ENCODE measurements around the gene DNM1L. TPM values are rescaled to one million over a fixed set of nuclear protein-coding genes. Genes with fewer than 3 reads are reported as not detected.

The DNM1L gene
- 10 to 100 TPM in 5 of 6 donors, 1 to 10 TPM in 1; 5.2 to 22.2 (median 15.9) TPM for polyA plus RNA-seq (ENCODE audit: low read depth in 6 of 6)

DNA sequence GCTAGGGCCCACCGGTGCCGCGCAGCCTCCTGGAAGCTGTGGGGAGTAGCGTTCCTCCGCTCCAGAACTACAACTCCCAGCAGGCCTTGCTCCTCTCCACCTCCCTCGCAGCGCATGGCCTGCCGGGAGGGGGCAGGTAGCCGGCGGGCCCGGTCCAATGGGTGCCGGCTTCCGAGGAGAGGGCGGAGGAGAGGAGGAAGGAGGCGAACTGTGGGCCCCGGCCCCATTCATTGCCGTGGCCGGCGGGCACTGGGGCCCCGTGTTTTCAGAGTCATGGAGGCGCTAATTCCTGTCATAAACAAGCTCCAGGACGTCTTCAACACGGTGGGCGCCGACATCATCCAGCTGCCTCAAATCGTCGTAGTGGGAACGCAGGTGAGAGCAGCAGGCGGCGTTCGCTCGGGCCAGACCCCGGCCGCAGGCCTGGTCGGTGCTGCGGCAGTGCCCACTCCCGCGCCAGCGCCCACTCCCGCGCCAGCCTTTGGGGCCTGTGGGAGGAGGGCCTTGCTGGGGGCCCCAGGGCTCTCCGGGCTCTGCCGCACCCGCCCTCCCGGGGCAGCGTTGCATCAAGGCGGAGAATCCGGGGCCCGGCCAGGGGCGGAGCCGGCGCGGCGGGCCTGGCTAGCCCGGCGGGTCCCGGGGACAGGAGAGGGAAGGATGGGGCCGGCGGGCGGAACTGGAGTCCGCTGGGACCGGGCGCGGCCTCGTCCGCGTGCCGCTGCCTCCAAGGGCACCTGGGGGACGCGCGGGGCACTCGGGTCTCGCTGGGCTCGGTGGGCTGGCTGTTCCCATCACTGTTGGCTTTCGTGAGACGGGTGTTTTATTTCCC lies at the start of gene DNM1L:
Gene DNM1L, plus strand, starts transcription at position 211 of the 829 bp plus-strand sequence. Its CDS starts 63 bp downstream, at position 274.
- H3K27me3 Mint-ChIP-seq, result no peaks in the 10 kb centered on the region
- no peaks in the 10 kb centered on the region for H3K36me3 Mint-ChIP-seq
- H3K27ac Mint-ChIP-seq, result peak within 1 kb of the TSS; percentile 83 to 96 (median 90)
- peaks cover 20 to 35% (median 22%) of the 10 kb centered on the region in 3 donors for H3K4me1 Mint-ChIP-seq
- H3K9me3 Mint-ChIP-seq, result no peaks in the 10 kb centered on the region
- peak; percentile 91 for ATAC-seq (ENCODE audit: low read depth in 2 of 2)
- peak within 1 kb of the TSS; percentile 90 to 96 (median 92) for H3K4me3 Mint-ChIP-seq
- DNase-seq, result peak; percentile 91

GRCh38 chr12:32641287-32641901 lies 37.7 kb upstream of the DNM1L start:
- no peaks in the 10 kb centered on the region for H3K27me3 Mint-ChIP-seq

DNA sequence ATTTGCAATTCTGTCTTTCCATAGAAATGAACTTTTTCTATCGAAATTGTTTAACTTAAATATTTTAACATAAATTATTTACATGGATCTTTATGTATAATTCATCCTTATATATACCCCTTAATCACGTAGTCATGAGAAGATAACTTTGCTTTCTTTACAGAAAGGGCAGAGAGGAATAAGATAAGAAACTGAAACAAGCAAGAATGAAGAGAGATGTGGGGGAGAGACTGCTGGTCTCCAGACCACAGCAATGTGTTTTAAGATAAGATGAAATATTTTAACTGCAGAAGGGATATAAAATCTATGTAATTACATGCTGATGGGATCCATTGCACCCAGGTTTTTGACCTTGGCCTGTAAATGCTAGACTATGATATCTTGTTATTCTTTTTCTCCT lies 34.7 kb upstream of the DNM1L start:
- Mint-ChIP-seq H3K4me1 (no peaks in the 10 kb centered on the region), H3K4me3 (no peak overlapping the region), H3K9me3 (no peaks in the 10 kb centered on the region), H3K27me3 (no peaks in the 10 kb centered on the region), H3K36me3 (no peaks in the 10 kb centered on the region), H3K27ac (no peak overlapping the region)
- DNase-seq, result no peak
- no peak for ATAC-seq (ENCODE audit: low read depth in 2 of 2)

More at GRCh38 chr12:32641287-32641901, 37.7 kb upstream of the DNM1L start:
- ATAC-seq (ENCODE audit: low read depth in 2 of 2) (no peak), DNase-seq (no peak)
- Mint-ChIP-seq H3K4me1 (no peaks in the 10 kb centered on the region), H3K36me3 (peaks cover 0 to 7% of the 10 kb centered on the region in 2 donors), H3K27ac (peak overlapping the region in 1 of 6 donors; percentile 75), H3K4me3 (no peak overlapping the region), H3K9me3 (peaks cover 0 to 11% (median 7%) of the 10 kb centered on the region in 7 donors)

DNA sequence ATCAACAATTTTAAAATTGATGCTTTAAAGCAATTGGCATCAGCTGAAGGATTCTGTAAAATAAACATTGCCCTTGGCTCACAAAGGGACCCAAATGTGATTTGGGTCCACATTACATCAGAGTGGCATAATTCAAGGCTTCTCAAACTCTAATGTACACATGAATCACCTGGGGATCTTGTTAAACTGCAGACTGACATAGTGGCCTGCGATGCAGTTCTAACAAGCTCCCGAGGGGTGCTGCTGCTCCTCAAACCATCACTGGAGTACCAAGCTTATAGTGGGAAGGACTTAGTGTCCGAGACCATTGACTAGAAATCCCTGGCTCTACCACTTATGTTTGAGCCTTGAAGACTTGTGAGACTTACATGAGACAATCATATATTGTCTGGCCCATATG lies 31.8 kb upstream of the DNM1L start:
- Mint-ChIP-seq H3K27ac (no peak overlapping the region), H3K4me3 (no peak overlapping the region), H3K36me3 (no peaks in the 10 kb centered on the region), H3K4me1 (no peaks in the 10 kb centered on the region), H3K9me3 (no peaks in the 10 kb centered on the region), H3K27me3 (no peaks in the 10 kb centered on the region)
- DNase-seq (no peak), ATAC-seq (ENCODE audit: low read depth in 2 of 2) (no peak)

- H3K4me1 Mint-ChIP-seq, result no peaks in the 10 kb centered on the region
- H3K4me3 Mint-ChIP-seq, result peak overlapping the region in 1 of 8 donors; percentile 58
- ATAC-seq (ENCODE audit: low read depth in 2 of 2), result no peak
- H3K36me3 Mint-ChIP-seq, result no peaks in the 10 kb centered on the region
- DNase-seq, result no peak
- no peaks in the 10 kb centered on the region for H3K27me3 Mint-ChIP-seq
- no peak overlapping the region for H3K27ac Mint-ChIP-seq
- no peaks in the 10 kb centered on the region for H3K9me3 Mint-ChIP-seq
Observed at GRCh38 chr12:32650508-32650907, 28.6 kb upstream of the DNM1L start.

GRCh38 chr12:32651151-32651955 lies 27.7 kb upstream of the DNM1L start:
- H3K4me3 Mint-ChIP-seq, result no peak overlapping the region
- ATAC-seq (ENCODE audit: low read depth in 2 of 2) (no peak), DNase-seq (no peak)
- H3K27me3 Mint-ChIP-seq, result no peaks in the 10 kb centered on the region
- no peak overlapping the region for H3K27ac Mint-ChIP-seq
- no peaks in the 10 kb centered on the region for H3K9me3 Mint-ChIP-seq
- H3K4me1 Mint-ChIP-seq, result no peaks in the 10 kb centered on the region
- no peaks in the 10 kb centered on the region for H3K36me3 Mint-ChIP-seq

- no peak overlapping the region for H3K27ac Mint-ChIP-seq
- ATAC-seq (ENCODE audit: low read depth in 2 of 2), result no peak
- H3K27me3 Mint-ChIP-seq, result no peaks in the 10 kb centered on the region
- no peaks in the 10 kb centered on the region for H3K36me3 Mint-ChIP-seq
- DNase-seq, result no peak
- H3K4me1 Mint-ChIP-seq, result no peaks in the 10 kb centered on the region
- no peak overlapping the region for H3K4me3 Mint-ChIP-seq
- H3K9me3 Mint-ChIP-seq, result no peaks in the 10 kb centered on the region
Observed at GRCh38 chr12:32651956-32652210, 27.2 kb upstream of the DNM1L start.

GRCh38 chr12:32659908-32660440 lies 19.1 kb upstream of the DNM1L start:
- DNase-seq (no peak), ATAC-seq (ENCODE audit: low read depth in 2 of 2) (no peak)
- Mint-ChIP-seq H3K4me1 (no peaks in the 10 kb centered on the region), H3K27me3 (peaks cover 0 to 5% (median 0%) of the 10 kb centered on the region in 3 donors), H3K36me3 (no peaks in the 10 kb centered on the region), H3K27ac (no peak overlapping the region), H3K4me3 (no peak overlapping the region), H3K9me3 (no peaks in the 10 kb centered on the region)

DNA sequence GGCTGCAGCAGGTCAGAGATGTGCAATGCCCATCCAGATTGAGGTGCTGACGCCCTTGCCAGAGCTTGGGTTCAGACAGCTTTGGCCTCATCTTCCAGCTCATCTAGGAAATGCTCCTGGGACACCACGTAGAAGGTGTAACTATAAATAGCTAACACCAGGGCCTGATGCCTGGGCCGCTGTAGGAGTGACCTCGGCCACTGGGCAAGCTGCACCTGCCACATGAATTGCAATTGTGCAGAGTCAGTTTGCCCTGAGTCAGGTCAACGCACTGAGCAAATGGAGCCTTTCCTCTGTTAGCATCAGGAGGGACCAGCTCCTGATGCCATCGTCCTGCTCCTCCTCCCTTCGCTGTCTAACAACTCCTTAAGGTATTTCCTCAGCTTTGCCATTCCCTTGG lies 17.4 kb upstream of the DNM1L start:
- Mint-ChIP-seq H3K27me3 (peaks cover 0 to 5% (median 0%) of the 10 kb centered on the region in 3 donors), H3K4me3 (no peak overlapping the region), H3K27ac (no peak overlapping the region), H3K9me3 (no peaks in the 10 kb centered on the region), H3K36me3 (no peaks in the 10 kb centered on the region), H3K4me1 (no peaks in the 10 kb centered on the region)
- ATAC-seq (ENCODE audit: low read depth in 2 of 2), result no peak
- no peak for DNase-seq

DNA sequence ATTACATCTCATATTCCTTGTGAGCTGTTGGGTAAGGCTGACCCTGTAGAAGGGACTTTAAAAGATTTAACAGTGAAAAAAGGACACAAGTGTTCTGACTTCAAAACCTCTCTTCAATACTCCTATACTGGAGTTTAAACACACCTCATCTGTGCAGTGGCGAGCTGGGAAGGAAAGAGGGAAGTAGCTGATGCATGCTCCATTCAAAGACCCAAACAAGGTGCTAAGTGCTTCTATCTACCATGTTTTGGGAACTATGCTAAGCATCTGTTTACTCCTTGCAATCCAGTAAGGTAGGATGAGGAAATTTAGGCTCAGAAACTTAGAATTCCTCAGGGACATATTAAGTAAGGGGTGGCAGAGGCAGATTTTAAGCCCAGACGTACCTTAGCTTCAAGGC lies 16.4 kb upstream of the DNM1L start:
- Mint-ChIP-seq H3K4me1 (no peaks in the 10 kb centered on the region), H3K9me3 (no peaks in the 10 kb centered on the region), H3K36me3 (no peaks in the 10 kb centered on the region), H3K27me3 (peaks cover 0 to 5% (median 0%) of the 10 kb centered on the region in 3 donors), H3K27ac (no peak overlapping the region), H3K4me3 (no peak overlapping the region)
- no peak for ATAC-seq (ENCODE audit: low read depth in 2 of 2)
- no peak for DNase-seq

GRCh38 chr12:32666018-32666417 lies 13.1 kb upstream of the DNM1L start:
- no peaks in the 10 kb centered on the region for H3K27me3 Mint-ChIP-seq
- H3K36me3 Mint-ChIP-seq, result no peaks in the 10 kb centered on the region
- H3K27ac Mint-ChIP-seq, result peak overlapping the region in 1 of 6 donors; percentile 15
- H3K9me3 Mint-ChIP-seq, result peaks cover 0 to 19% (median 8%) of the 10 kb centered on the region in 7 donors
- DNase-seq, result no peak
- peak overlapping the region in 2 of 8 donors; percentile 58 to 82 for H3K4me3 Mint-ChIP-seq
- no peaks in the 10 kb centered on the region for H3K4me1 Mint-ChIP-seq
- no peak for ATAC-seq (ENCODE audit: low read depth in 2 of 2)

DNA sequence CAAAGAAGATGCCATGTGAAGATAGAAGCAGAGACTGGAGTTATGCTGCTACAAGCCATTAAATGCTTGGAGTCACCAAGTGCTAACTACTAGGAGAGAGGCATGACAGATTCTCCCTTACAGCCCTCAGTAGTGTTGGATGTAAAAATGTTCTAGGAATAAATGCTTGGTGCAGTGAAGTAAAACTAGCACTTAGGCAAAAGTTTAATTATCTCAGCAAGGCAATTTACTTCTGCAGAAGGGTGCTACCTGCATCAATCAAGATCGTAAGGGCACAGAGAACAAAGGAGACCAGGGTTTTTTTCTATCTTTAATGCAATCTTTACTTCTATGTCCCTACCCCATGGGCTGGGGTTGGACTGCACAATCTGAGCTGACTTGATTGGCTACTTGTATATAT lies 9.5 kb upstream of the DNM1L start:
- no peak overlapping the region for H3K4me3 Mint-ChIP-seq
- H3K36me3 Mint-ChIP-seq, result no peaks in the 10 kb centered on the region
- ATAC-seq (ENCODE audit: low read depth in 2 of 2) (no peak), DNase-seq (no peak)
- peaks cover 0 to 19% (median 8%) of the 10 kb centered on the region in 7 donors for H3K9me3 Mint-ChIP-seq
- H3K27me3 Mint-ChIP-seq, result no peaks in the 10 kb centered on the region
- peaks cover 6 to 9% (median 6%) of the 10 kb centered on the region in 3 donors for H3K4me1 Mint-ChIP-seq
- no peak overlapping the region for H3K27ac Mint-ChIP-seq

GRCh38 chr12:32671930-32672780 lies 6.9 kb upstream of the DNM1L start:
- H3K4me3 Mint-ChIP-seq, result no peak overlapping the region
- no peaks in the 10 kb centered on the region for H3K36me3 Mint-ChIP-seq
- no peaks in the 10 kb centered on the region for H3K27me3 Mint-ChIP-seq
- no peak for ATAC-seq (ENCODE audit: low read depth in 2 of 2)
- peak; percentile 27 for DNase-seq
- H3K9me3 Mint-ChIP-seq, result peaks cover 0 to 19% (median 8%) of the 10 kb centered on the region in 7 donors
- peaks cover 11 to 15% (median 13%) of the 10 kb centered on the region in 3 donors for H3K4me1 Mint-ChIP-seq
- peak overlapping the region in 1 of 6 donors; percentile 30 for H3K27ac Mint-ChIP-seq
